ENCODE data around the gene DNAJC17.

- TF ChIP-seq CTCF (IDR thresholded peaks at IDR 0.05) (no peak), EZH2 (IDR thresholded peaks at IDR 0.05) (no peak)
Observed at GRCh38 chr15:40776537-40777141, 30.6 kb downstream of the DNAJC17 start.

Measured in neural progenitor cell (in vitro differentiated cells).